Central memory CD8-positive, alpha-beta T cell (primary cell): Measurements from ENCODE around the gene RESP18.

Source experiments
- ATAC-seq: fragments of 150-1000 bp; cut with Tn5 transposase; replicated peaks from 2 replicates; pipeline ENCODE4 v1.10.0; 2022; ENCODE audit warnings: mild to moderate bottlenecking, moderate FRiP score, moderate number of reproducible peaks; ENCODE audit not compliant: poor library complexity, severe bottlenecking; ENCODE audit errors: extremely low read depth
- DNase-seq, 2 donors: peaks; one replicate each; pipeline ENCODE4 v3.0.0; 2021; ENCODE audit warnings: low spot score in 2 of 2
- H3K27ac Mint-ChIP-seq: one replicate; pipeline ENCODE4 v1.8.0; 2022; ENCODE audit warnings: low read depth, mild to moderate bottlenecking, moderate library complexity, mixed read lengths
- H3K27me3 Mint-ChIP-seq: one replicate; pipeline ENCODE4 v1.8.0; 2022; ENCODE audit warnings: mixed read lengths
- H3K36me3 Mint-ChIP-seq: one replicate; pipeline ENCODE4 v1.8.0; 2022; ENCODE audit warnings: mild to moderate bottlenecking, moderate library complexity, mixed read lengths; ENCODE audit not compliant: insufficient read depth
- H3K4me1 Mint-ChIP-seq: one replicate; pipeline ENCODE4 v1.8.0; 2022; ENCODE audit warnings: mixed read lengths
- H3K4me3 Mint-ChIP-seq: one replicate; pipeline ENCODE4 v1.8.0; 2022; ENCODE audit warnings: mild to moderate bottlenecking, moderate library complexity, mixed read lengths
- H3K9me3 Mint-ChIP-seq: one replicate; pipeline ENCODE4 v1.8.0; 2022; ENCODE audit warnings: mixed read lengths

RESP18 gene

GRCh38 chr2:219352448-219353023, 20.0 kb upstream of the RESP18 start:
- ATAC-seq (peak; percentile 52), DNase-seq (peak; percentile 39 to 52)
- Mint-ChIP-seq H3K4me1 (no peaks in the 10 kb centered on the region), H3K27me3 (peaks cover 74% of the 10 kb centered on the region), H3K9me3 (no peaks in the 10 kb centered on the region), H3K27ac (no peak overlapping the region), H3K36me3 (peaks cover 4% of the 10 kb centered on the region), H3K4me3 (no peak overlapping the region)

DNA sequence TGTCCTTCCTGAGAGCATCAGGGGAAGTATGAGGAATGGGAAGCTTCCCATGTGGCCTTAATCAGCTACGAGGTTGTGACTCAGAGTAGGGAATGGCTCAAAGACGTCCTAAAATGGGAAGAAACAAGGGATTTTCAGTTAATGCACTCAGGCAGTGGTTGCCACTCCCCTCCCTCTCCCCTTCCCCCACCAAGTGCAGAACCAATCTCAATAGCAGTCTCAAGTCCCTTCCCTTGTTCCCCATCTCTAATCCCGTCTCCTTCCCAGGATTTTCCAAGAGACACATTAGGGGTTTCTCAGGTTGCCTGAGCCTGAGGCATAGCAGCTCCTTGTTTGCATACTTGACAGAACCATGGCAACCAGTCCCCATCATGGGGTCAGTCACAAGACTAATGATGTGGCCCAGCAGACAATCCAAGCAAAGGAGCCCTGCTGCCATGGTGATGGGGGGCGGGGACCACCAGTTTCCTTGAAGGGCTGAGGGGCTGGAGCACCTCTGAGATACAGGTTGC, 18.2 kb upstream of the RESP18 start:
- no peaks in the 10 kb centered on the region for H3K9me3 Mint-ChIP-seq
- no peak overlapping the region for H3K27ac Mint-ChIP-seq
- DNase-seq: no peak

GRCh38 chr2:219350215-219350614, 17.7 kb upstream of the RESP18 start:
- DNase-seq (no peak), ATAC-seq (no peak)
- H3K36me3 Mint-ChIP-seq: peaks cover 4% of the 10 kb centered on the region
- peaks cover 72% of the 10 kb centered on the region for H3K27me3 Mint-ChIP-seq
- H3K27ac Mint-ChIP-seq: no peak overlapping the region
- H3K4me1 Mint-ChIP-seq: no peaks in the 10 kb centered on the region
- no peak overlapping the region for H3K4me3 Mint-ChIP-seq
- no peaks in the 10 kb centered on the region for H3K9me3 Mint-ChIP-seq

More for the DNA sequence above, 18.2 kb upstream of the RESP18 start:
- no peak for ATAC-seq
- no peak overlapping the region for H3K4me3 Mint-ChIP-seq
- H3K36me3 Mint-ChIP-seq: peaks cover 4% of the 10 kb centered on the region
- no peaks in the 10 kb centered on the region for H3K4me1 Mint-ChIP-seq
- H3K27me3 Mint-ChIP-seq: peaks cover 72% of the 10 kb centered on the region

DNA sequence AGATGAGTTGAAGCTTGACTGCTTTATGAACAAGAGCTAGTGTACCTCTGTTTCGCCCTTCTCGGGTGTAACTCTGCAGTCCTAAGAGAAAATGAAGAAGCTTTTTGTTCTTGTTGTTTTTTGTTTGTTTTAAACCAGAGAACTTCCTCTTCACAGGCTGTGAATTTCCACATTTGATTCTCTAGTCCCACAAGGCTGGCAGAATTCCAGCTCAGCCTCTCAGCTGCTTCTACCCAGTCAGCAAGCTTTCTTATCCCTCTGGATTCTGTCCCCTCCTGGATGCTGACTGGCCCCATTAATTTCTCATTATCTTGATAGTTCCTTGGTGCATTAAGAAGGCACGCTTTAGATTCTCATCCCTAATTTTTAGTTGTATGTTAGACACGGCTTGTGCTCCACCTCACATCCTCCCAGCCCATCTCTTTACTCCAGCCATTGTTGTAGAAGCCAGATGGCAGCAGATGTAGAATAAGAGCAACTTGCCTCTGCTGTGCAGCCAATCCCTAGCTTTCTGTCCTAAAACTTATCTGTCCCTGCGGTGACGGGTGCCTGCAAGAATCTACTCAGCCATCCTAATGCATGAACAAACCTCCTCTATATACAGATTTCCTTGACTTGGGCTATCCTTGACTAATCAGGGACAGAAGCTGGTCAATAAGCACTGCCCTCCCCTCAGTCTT, 12.3 kb upstream of the RESP18 start:
- no peaks in the 10 kb centered on the region for H3K4me1 Mint-ChIP-seq
- H3K9me3 Mint-ChIP-seq: no peaks in the 10 kb centered on the region
- H3K4me3 Mint-ChIP-seq: no peak overlapping the region
- peaks cover 56% of the 10 kb centered on the region for H3K27me3 Mint-ChIP-seq
- ATAC-seq (no peak), DNase-seq (no peak)
- H3K27ac Mint-ChIP-seq: no peak overlapping the region
- no peaks in the 10 kb centered on the region for H3K36me3 Mint-ChIP-seq

- H3K9me3 Mint-ChIP-seq: peaks cover 18% of the 10 kb centered on the region
- H3K4me1 Mint-ChIP-seq: peaks cover 7% of the 10 kb centered on the region
- peaks cover 3% of the 10 kb centered on the region for H3K36me3 Mint-ChIP-seq
- no peak overlapping the region for H3K4me3 Mint-ChIP-seq
- peaks cover 99% of the 10 kb centered on the region for H3K27me3 Mint-ChIP-seq
- no peak for DNase-seq
- no peak overlapping the region for H3K27ac Mint-ChIP-seq
- no peak for ATAC-seq
These were observed 2.8 kb upstream of the RESP18 start for GRCh38 chr2:219335373-219335786.

DNA sequence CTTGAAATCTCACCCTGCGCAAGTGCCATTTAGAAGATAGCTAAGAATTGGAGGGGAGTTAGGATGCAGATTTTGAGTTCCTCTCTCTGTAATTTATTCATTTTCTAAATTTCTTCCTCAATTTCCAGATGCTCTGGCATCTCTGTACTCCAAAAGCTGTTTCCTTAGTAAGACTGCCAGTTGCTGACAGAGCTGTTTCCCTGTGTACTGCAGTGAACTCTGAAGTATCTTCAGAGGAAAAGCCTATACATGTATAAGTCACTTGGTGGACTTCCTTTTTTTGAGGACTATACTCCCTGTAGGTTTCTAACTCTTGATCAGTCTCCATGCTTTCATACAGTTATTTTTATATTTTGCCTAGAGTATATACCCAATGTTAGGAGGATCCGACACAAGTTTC, 1.5 kb upstream of the RESP18 start:
- no peak for ATAC-seq
- peaks cover 3% of the 10 kb centered on the region for H3K36me3 Mint-ChIP-seq
- peaks cover 7% of the 10 kb centered on the region for H3K4me1 Mint-ChIP-seq
- H3K27me3 Mint-ChIP-seq: peaks cover 98% of the 10 kb centered on the region
- no peak for DNase-seq
- no peak overlapping the region for H3K27ac Mint-ChIP-seq
- peaks cover 18% of the 10 kb centered on the region for H3K9me3 Mint-ChIP-seq
- H3K4me3 Mint-ChIP-seq: no peak overlapping the region

GRCh38 chr2:219331560-219332213, 857 bp downstream of the RESP18 start:
- Mint-ChIP-seq H3K9me3 (peaks cover 18% of the 10 kb centered on the region), H3K27ac (no peak overlapping the region), H3K27me3 (peaks cover 91% of the 10 kb centered on the region), H3K36me3 (peaks cover 6% of the 10 kb centered on the region), H3K4me1 (peaks cover 7% of the 10 kb centered on the region), H3K4me3 (no peak overlapping the region)
- DNase-seq (no peak), ATAC-seq (no peak)

- Mint-ChIP-seq H3K9me3 (peaks cover 6% of the 10 kb centered on the region), H3K4me3 (no peak overlapping the region), H3K27me3 (peaks cover 86% of the 10 kb centered on the region), H3K4me1 (peaks cover 7% of the 10 kb centered on the region), H3K36me3 (peaks cover 5% of the 10 kb centered on the region), H3K27ac (no peak overlapping the region)
- ATAC-seq: no peak
- DNase-seq: no peak
These were observed 4.8 kb downstream of the RESP18 start for GRCh38 chr2:219327719-219328118.

DNA sequence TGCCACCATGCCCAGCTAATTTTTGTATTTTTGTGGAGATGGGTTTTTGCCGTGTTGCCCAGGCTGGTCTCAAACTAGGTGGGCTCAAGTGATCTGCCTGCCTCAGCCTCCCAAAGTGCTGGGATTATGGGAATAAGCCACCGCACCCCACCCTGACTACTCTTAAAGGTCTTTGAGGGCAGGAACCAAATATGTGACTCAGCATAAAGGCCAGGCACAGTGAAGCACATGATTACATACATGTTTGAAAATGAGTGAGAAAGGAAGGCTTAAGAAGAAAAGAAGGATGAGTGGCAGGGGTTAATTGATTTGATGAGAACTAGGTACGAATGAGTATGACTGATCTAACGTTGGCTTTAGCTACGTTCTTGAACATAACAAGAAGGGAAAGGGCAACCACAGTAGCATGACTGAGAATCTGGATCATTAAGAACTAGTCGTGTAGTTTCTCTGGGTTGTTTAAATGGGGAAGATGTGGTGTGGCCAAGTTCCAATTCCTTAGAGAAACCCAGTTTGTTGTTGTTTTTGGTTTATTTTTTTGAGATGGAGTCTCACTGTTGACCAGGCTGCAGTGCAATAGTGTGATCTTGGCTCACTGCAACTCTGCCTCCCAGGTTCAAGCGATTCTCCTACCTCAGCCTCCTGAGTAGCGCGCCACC, 6.8 kb downstream of the RESP18 start:
- Mint-ChIP-seq H3K9me3 (no peaks in the 10 kb centered on the region), H3K27ac (no peak overlapping the region), H3K4me1 (peaks cover 5% of the 10 kb centered on the region), H3K36me3 (peaks cover 3% of the 10 kb centered on the region), H3K27me3 (peaks cover 82% of the 10 kb centered on the region), H3K4me3 (no peak overlapping the region)
- DNase-seq: no peak
- ATAC-seq: no peak

DNA sequence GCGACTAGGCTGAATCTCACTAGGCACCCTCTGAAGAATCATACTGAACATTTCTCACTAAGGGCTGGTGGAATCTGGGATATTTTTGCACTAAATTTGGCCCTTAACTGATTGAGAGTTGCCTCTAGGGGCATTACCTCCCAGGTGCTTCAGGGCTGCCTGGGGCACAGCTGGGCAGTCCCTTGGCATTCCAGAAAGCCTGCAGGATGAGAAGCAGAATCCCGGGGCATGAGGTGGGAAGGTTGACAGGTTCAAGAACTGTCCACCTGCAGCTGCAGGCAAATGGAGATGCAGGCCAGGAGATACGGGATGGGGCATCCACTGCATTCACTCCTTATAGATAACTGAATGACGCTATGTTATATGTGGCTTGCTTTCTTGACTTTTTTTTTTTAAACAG, 7.4 kb downstream of the RESP18 start:
- Mint-ChIP-seq H3K36me3 (peaks cover 3% of the 10 kb centered on the region), H3K4me3 (no peak overlapping the region), H3K9me3 (no peaks in the 10 kb centered on the region), H3K4me1 (peaks cover 5% of the 10 kb centered on the region), H3K27ac (no peak overlapping the region), H3K27me3 (peaks cover 76% of the 10 kb centered on the region)
- ATAC-seq (no peak), DNase-seq (no peak)

- Mint-ChIP-seq H3K9me3 (no peaks in the 10 kb centered on the region), H3K4me3 (no peak overlapping the region), H3K27me3 (peaks cover 60% of the 10 kb centered on the region), H3K4me1 (peaks cover 5% of the 10 kb centered on the region), H3K27ac (no peak overlapping the region), H3K36me3 (peaks cover 3% of the 10 kb centered on the region)
- ATAC-seq (no peak), DNase-seq (no peak)
These were observed 9.1 kb downstream of the RESP18 start for GRCh38 chr2:219323434-219323833.

- Mint-ChIP-seq H3K4me1 (no peaks in the 10 kb centered on the region), H3K27me3 (peaks cover 28% of the 10 kb centered on the region), H3K36me3 (no peaks in the 10 kb centered on the region), H3K4me3 (no peak overlapping the region), H3K9me3 (no peaks in the 10 kb centered on the region), H3K27ac (no peak overlapping the region)
- ATAC-seq: no peak
- DNase-seq: no peak
These were observed 17.6 kb downstream of the RESP18 start for GRCh38 chr2:219314804-219315468.
